ENCODE measurements around the gene GRM7. TPM values are rescaled to one million over a fixed set of nuclear protein-coding genes. Genes with fewer than 3 reads are reported as not detected.

GRM7 gene
- total and polyA plus RNA-seq, 2 of the 4 experiments (the other 2 are of a cell fraction) = not detected

- in situ Hi-C loops (cut with MboI; ENCODE audit: low sequenced_read_pairs) (no loop called here), intact Hi-C loops (cut with micrococcal nuclease) (no loop called here), dilution Hi-C loops (cut with HindIII; ENCODE audit: low sequenced_read_pairs, unreplicated experiment) (no loop called here)
- H4K20me1 ChIP-seq (ENCODE audit: insufficient read depth, low read length) = no peaks in the 10 kb centered on the region
- BruUV-seq (replicated peaks) = no TSS peak
- H3K9me1 ChIP-seq (ENCODE audit: insufficient read depth, low read length) = no peaks in the 10 kb centered on the region
- ChIA-PET CTCF (no interaction called here), POLR2A (ENCODE audit: unreplicated experiment) (no interaction called here)
- TF ChIP-seq CTCF (conservative IDR thresholded peaks at IDR 0.05; ENCODE audit: low read depth, low read length) (no peak), RAD21 (IDR thresholded peaks at IDR 0.05; ENCODE audit: low read length) (no peak), MXI1 (IDR thresholded peaks at IDR 0.05; ENCODE audit: borderline replicate concordance, low read depth, low read length) (no peak), FOS (IDR thresholded peaks at IDR 0.05; ENCODE audit: low read depth, low read length) (no peak), MAZ (IDR thresholded peaks at IDR 0.05; ENCODE audit: borderline replicate concordance, low read depth, low read length) (no peak), CHD1 (IDR thresholded peaks at IDR 0.05; ENCODE audit: low read depth, low read length) (no peak), MAFK (IDR thresholded peaks at IDR 0.05; ENCODE audit: low read depth, low read length) (no peak), RFX5 (IDR thresholded peaks at IDR 0.05; ENCODE audit: low read depth, low read length) (no peak), RCOR1 (IDR thresholded peaks at IDR 0.05; ENCODE audit: insufficient replicate concordance, low read length) (no peak), USF2 (IDR thresholded peaks at IDR 0.05; ENCODE audit: low read depth, low read length) (no peak), POLR2A (IDR thresholded peaks at IDR 0.05; ENCODE audit: low read depth, low read length) (no peak), ELK1 (IDR thresholded peaks at IDR 0.05; ENCODE audit: borderline replicate concordance, low read depth, low read length) (no peak), SMC3 (IDR thresholded peaks at IDR 0.05; ENCODE audit: low read depth, low read length) (no peak), BHLHE40 (IDR thresholded peaks at IDR 0.05; ENCODE audit: low read depth, low read length) (no peak), NFE2L2 (IDR thresholded peaks at IDR 0.05; ENCODE audit: low read depth, low read length) (no peak), CEBPB (IDR thresholded peaks at IDR 0.05; ENCODE audit: low read depth, low read length) (no peak)
- H2BK20ac ChIP-seq (ENCODE audit: low read depth, low read length) = no peak overlapping the region
- H2AK9ac ChIP-seq (replicated peaks; ENCODE audit: low read depth, low read length, poor library complexity) = no peak overlapping the region
- no peak overlapping the region for H4K91ac ChIP-seq (ENCODE audit: insufficient read depth, low read depth, low read length)
- H4K5ac ChIP-seq (ENCODE audit: low read depth, low read length) = no peak overlapping the region
- no peak overlapping the region for H3K23ac ChIP-seq (ENCODE audit: low read depth, low read length)
- H2AK5ac ChIP-seq (ENCODE audit: low read depth, low read length) = no peak overlapping the region
- H3K9ac ChIP-seq (ENCODE audit: low read depth, low read length) = no peak overlapping the region
- no peak overlapping the region for H2BK15ac ChIP-seq (ENCODE audit: low read depth, low read length)
- H4K8ac ChIP-seq (ENCODE audit: low read depth in 2 of 2, low read length in 2 of 2) = no peak overlapping the region
- DNase-seq (no peak), ATAC-seq (ENCODE audit: low read depth) (no peak)
- no peak overlapping the region for H3K4ac ChIP-seq (ENCODE audit: low read depth, low read length)
- H3K36me3 ChIP-seq (ENCODE audit: control insufficient read depth, insufficient read depth, low read length) = no peaks in the 10 kb centered on the region
- H3K14ac ChIP-seq (replicated peaks; ENCODE audit: low read depth, low read length) = no peak overlapping the region
- no peaks in the 10 kb centered on the region for H3K79me1 ChIP-seq (ENCODE audit: low read depth in 1 of 2, low read length in 2 of 2)
- no peak overlapping the region for H2BK5ac ChIP-seq (ENCODE audit: low read depth, low read length, poor library complexity, severe bottlenecking)
- H3K4me1 ChIP-seq (ENCODE audit: control insufficient read depth, insufficient read depth, low read length) = no peaks in the 10 kb centered on the region
- H3K4me2 ChIP-seq (ENCODE audit: low read depth, low read length) = no peak overlapping the region
- H3K56ac ChIP-seq (ENCODE audit: extremely low read depth, insufficient read depth, low read length) = no peak overlapping the region
- no peak overlapping the region for H2BK120ac ChIP-seq (ENCODE audit: low read depth, low read length)
- no peak overlapping the region for H3K27ac ChIP-seq (ENCODE audit: insufficient read depth, low read length)
- no peaks in the 10 kb centered on the region for H3K27me3 ChIP-seq (ENCODE audit: control insufficient read depth, insufficient read depth, low read length)
- H3K9me3 ChIP-seq (ENCODE audit: control insufficient read depth, insufficient read depth, low read length) = peaks cover 4% of the 10 kb centered on the region
- no CpG with 5 or more reads among the region's 1 CpG for WGBS, 2 experiments (ENCODE audit: extremely low coverage in 2 of 2, insufficient read length in 1 of 2)
- no peak overlapping the region for H2AFZ ChIP-seq (replicated peaks; ENCODE audit: low read length, poor library complexity)
- no peak overlapping the region for H3K4me3 ChIP-seq (ENCODE audit: insufficient read depth, low read depth, low read length)
- H3K18ac ChIP-seq (ENCODE audit: low read depth, low read length) = no peak overlapping the region
Observed at GRCh38 chr3:7238565-7239295, 377.8 kb downstream of the GRM7 start.

Measured in IMR-90 (cell line).